GM18526 (cell line): Measurements from ENCODE around the gene C2CD4C.

ENCODE experiments used
- POLR2A ChIP-seq: IDR thresholded peaks from 3 replicates; pipeline ENCODE4 v1.6.1; 2011; ENCODE audit not compliant: insufficient read length; ENCODE audit errors: extremely low read depth

Gene C2CD4C

GRCh38 chr19:422213-422916, 13.4 kb upstream of the C2CD4C start:
- no peak for TF ChIP-seq POLR2A

- no peak for TF ChIP-seq POLR2A
Measured at GRCh38 chr19:419721-420515, 11.0 kb upstream of the C2CD4C start.

GRCh38 chr19:418761-419671, 10.1 kb upstream of the C2CD4C start:
- TF ChIP-seq POLR2A: no peak

GRCh38 chr19:416416-416815, 7.5 kb upstream of the C2CD4C start:
- no peak for TF ChIP-seq POLR2A

GRCh38 chr19:415292-415691, 6.3 kb upstream of the C2CD4C start:
- no peak for TF ChIP-seq POLR2A

GRCh38 chr19:413756-414420, 4.9 kb upstream of the C2CD4C start:
- no peak for TF ChIP-seq POLR2A

- no peak for TF ChIP-seq POLR2A
Measured at GRCh38 chr19:412356-413355, 3.7 kb upstream of the C2CD4C start.

- no peak for TF ChIP-seq POLR2A
Measured at GRCh38 chr19:411723-412355, 2.9 kb upstream of the C2CD4C start.

- no peak for TF ChIP-seq POLR2A
Measured at GRCh38 chr19:410243-410781, 1.4 kb upstream of the C2CD4C start.

GRCh38 chr19:409516-410242, 732 bp upstream of the C2CD4C start:
- TF ChIP-seq POLR2A: no peak

- TF ChIP-seq POLR2A: no peak
Measured at GRCh38 chr19:408441-408901, 476 bp downstream of the C2CD4C start.
